Measurements from ENCODE around the gene USP17L15. TPM values are rescaled to one million over a fixed set of nuclear protein-coding genes. Genes with fewer than 3 reads are reported as not detected.

USP17L15 gene
- not detected in 2 replicates for total RNA-seq

GRCh38 chr4:9234085-9234484 lies at the start of gene USP17L15:
USP17L15 (plus strand) TSS chr4:9234385; CDS start chr4:9234385, 0 bp downstream.

DNA sequence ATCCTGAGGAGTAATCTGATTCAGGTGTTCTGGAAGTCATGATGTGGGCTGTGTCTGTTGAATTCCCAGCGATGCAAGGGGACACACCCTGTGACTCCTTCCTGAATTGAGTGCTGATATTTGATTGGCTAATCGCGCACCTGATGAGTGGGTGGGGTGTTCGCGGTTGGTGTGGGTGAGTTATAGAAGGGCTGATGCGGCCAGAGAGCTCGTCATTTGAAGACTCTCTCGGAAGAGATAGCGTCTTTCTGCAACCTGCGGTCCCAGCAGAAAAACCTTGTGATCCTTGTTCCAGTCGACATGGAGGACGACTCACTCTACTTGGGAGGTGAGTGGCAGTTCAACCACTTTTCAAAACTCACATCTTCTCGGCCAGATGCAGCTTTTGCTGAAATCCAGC lies 23.8 kb upstream of the USP17L15 start, which contains the start of gene USP17L10:
Gene USP17L10 (plus strand): TSS at position 301 of the 400 bp plus-strand sequence. CDS start 0 bp downstream, at position 301.

DNA sequence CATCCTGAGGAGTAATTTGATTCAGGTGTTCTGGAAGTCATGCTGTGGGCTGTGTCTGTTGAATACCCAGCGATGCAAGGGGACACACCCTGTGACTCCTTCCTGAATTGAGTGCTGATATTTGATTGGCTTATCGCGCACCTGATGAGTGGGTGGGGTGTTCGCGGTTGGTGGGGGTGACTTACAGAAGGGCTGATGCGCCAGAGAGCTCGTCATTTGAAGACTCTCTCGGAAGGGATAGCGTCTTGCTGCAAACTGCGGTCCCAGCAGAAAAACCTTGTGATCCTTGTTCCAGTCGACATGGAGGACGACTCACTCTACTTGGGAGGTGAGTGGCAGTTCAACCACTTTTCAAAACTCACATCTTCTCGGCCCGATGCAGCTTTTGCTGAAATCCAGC lies 19.1 kb upstream of the USP17L15 start, which contains the start of gene USP17L11:
Gene USP17L11 (plus strand): TSS at position 301 of the 400 bp plus-strand sequence. CDS start 0 bp downstream, at position 301.

DNA sequence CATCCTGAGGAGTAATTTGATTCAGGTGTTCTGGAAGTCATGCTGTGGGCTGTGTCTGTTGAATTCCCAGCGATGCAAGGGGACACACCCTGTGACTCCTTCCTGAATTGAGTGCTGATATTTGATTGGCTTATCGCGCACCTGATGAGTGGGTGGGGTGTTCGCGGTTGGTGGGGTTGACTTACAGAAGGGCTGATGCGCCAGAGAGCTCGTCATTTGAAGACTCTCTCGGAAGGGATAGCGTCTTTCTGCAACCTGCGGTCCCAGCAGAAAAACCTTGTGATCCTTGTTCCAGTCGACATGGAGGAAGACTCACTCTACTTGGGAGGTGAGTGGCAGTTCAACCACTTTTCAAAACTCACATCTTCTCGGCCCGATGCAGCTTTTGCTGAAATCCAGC lies 14.3 kb upstream of the USP17L15 start, which contains the start of gene USP17L12:
Gene USP17L12 (plus strand): TSS at position 301 of the 400 bp plus-strand sequence. CDS start 0 bp downstream, at position 301.

DNA sequence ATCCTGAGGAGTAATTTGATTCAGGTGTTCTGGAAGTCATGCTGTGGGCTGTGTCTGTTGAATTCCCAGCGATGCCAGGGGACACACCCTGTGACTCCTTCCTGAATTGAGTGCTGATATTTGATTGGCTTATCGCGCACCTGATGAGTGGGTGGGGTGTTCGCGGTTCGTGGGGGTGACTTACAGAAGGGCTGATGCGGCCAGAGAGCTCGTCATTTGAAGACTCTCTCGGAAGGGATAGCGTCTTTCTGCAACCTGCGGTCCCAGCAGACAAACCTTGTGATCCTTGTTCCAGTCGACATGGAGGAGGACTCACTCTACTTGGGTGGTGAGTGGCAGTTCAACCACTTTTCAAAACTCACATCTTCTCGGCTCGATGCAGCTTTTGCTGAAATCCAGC lies 9.6 kb upstream of the USP17L15 start, which contains the start of gene USP17L13:
Gene USP17L13 (plus strand): TSS at position 301 of the 400 bp plus-strand sequence. CDS start 0 bp downstream, at position 301.

GRCh38 chr4:9243579-9243978 lies 9.4 kb downstream of the USP17L15 start, which contains the start of gene USP17L17:
USP17L17 (plus strand) TSS chr4:9243879; CDS start chr4:9243879, 0 bp downstream.

GRCh38 chr4:9247953-9248680 lies 13.9 kb downstream of the USP17L15 start, which contains the start of gene USP17L18:
USP17L18 (plus strand) TSS chr4:9248630; CDS start chr4:9248630, 0 bp downstream.

DNA sequence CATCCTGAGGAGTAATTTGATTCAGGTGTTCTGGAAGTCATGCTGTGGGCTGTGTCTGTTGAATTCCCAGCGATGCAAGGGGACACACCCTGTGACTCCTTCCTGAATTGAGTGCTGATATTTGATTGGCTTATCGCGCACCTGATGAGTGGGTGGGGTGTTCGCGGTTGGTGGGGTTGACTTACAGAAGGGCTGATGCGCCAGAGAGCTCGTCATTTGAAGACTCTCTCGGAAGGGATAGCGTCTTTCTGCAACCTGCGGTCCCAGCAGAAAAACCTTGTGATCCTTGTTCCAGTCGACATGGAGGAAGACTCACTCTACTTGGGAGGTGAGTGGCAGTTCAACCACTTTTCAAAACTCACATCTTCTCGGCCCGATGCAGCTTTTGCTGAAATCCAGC lies 18.9 kb downstream of the USP17L15 start, which contains the start of gene USP17L19:
Gene USP17L19 (plus strand): TSS at position 301 of the 400 bp plus-strand sequence. CDS start 0 bp downstream, at position 301.

GRCh38 chr4:9257824-9258223 lies 23.6 kb downstream of the USP17L15 start, which contains the start of gene USP17L20:
USP17L20 (plus strand) TSS chr4:9258124; CDS start chr4:9258124, 0 bp downstream.

DNA sequence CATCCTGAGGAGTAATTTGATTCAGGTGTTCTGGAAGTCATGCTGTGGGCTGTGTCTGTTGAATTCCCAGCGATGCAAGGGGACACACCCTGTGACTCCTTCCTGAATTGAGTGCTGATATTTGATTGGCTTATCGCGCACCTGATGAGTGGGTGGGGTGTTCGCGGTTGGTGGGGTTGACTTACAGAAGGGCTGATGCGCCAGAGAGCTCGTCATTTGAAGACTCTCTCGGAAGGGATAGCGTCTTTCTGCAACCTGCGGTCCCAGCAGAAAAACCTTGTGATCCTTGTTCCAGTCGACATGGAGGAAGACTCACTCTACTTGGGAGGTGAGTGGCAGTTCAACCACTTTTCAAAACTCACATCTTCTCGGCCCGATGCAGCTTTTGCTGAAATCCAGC lies 28.4 kb downstream of the USP17L15 start, which contains the start of gene USP17L21:
Gene USP17L21 (plus strand): TSS at position 301 of the 400 bp plus-strand sequence. CDS start 0 bp downstream, at position 301.

GRCh38 chr4:9267319-9267718 lies 33.1 kb downstream of the USP17L15 start, which contains the start of gene USP17L22:
USP17L22 (plus strand) TSS chr4:9267619; CDS start chr4:9267619, 0 bp downstream.

Other genes with a start within 250 kb of the USP17L15 start
- not detected in 2 replicates for gene FAM90A26, start 64.0 kb upstream of the USP17L15 start, total RNA-seq
- not detected in 2 replicates for gene USP17L10, start 23.7 kb upstream of the USP17L15 start, total RNA-seq
- gene USP17L11, start 19.0 kb upstream of the USP17L15 start, total RNA-seq = not detected in 2 replicates
- not detected in 2 replicates for gene USP17L12, start 14.2 kb upstream of the USP17L15 start, total RNA-seq
- not detected in 2 replicates for gene USP17L13, start 9.5 kb upstream of the USP17L15 start, total RNA-seq
- gene USP17L17, start 9.5 kb downstream of the USP17L15 start, total RNA-seq = not detected in 2 replicates
- not detected in 2 replicates for gene USP17L18, start 14.2 kb downstream of the USP17L15 start, total RNA-seq
- gene USP17L19, start 19.0 kb downstream of the USP17L15 start, total RNA-seq = not detected in 2 replicates
- gene USP17L20, start 23.7 kb downstream of the USP17L15 start, total RNA-seq = not detected in 2 replicates
- gene USP17L21, start 28.5 kb downstream of the USP17L15 start, total RNA-seq = not detected in 2 replicates
- gene USP17L22, start 33.2 kb downstream of the USP17L15 start, total RNA-seq = not detected in 2 replicates
- not detected in 2 replicates for gene USP17L24, start 90.8 kb downstream of the USP17L15 start, total RNA-seq
- not detected in 2 replicates for gene USP17L25, start 95.5 kb downstream of the USP17L15 start, total RNA-seq
- gene USP17L26, start 100.3 kb downstream of the USP17L15 start, total RNA-seq = not detected in 2 replicates
- not detected in 2 replicates for gene USP17L5, start 105.0 kb downstream of the USP17L15 start, total RNA-seq
- not detected in 2 replicates for gene USP17L27, start 109.8 kb downstream of the USP17L15 start, total RNA-seq
- gene USP17L28, start 114.5 kb downstream of the USP17L15 start, total RNA-seq = not detected in 2 replicates
- gene USP17L29, start 119.3 kb downstream of the USP17L15 start, total RNA-seq = not detected in 2 replicates
- not detected in 2 replicates for gene USP17L30, start 128.7 kb downstream of the USP17L15 start, total RNA-seq
- gene DEFB131A, start 210.0 kb downstream of the USP17L15 start, total RNA-seq = not detected in 2 replicates